ENCODE data around the gene MRPS6.

Gene MRPS6

GRCh38 chr21:34131586-34131985 lies 58.2 kb downstream of the MRPS6 start:
- peaks cover 53% of the 10 kb centered on the region for H3K79me2 ChIP-seq (ENCODE audit: low read length)
- no peaks in the 10 kb centered on the region for H3K9me3 ChIP-seq (ENCODE audit: insufficient read depth, low read length)
- H3K27me3 ChIP-seq (ENCODE audit: low read depth, low read length): no peaks in the 10 kb centered on the region
- H3K4me3 ChIP-seq (ENCODE audit: low read length): no peak overlapping the region
- H4K20me1 ChIP-seq (ENCODE audit: insufficient read depth, low read length): peaks cover 9% of the 10 kb centered on the region; the same call in 1 of the 2 replicates
- H3K27ac ChIP-seq (ENCODE audit: low read length): no peak overlapping the region
- H3K36me3 ChIP-seq (replicated peaks; ENCODE audit: low read depth, low read length): peaks cover 15% of the 10 kb centered on the region
- H2AFZ ChIP-seq (ENCODE audit: low read depth, low read length): no peak overlapping the region
- no peak overlapping the region for H3K9ac ChIP-seq (ENCODE audit: low read length)
- no peak overlapping the region for H3K4me2 ChIP-seq (ENCODE audit: low read length)
- TF ChIP-seq, protein P1, sequence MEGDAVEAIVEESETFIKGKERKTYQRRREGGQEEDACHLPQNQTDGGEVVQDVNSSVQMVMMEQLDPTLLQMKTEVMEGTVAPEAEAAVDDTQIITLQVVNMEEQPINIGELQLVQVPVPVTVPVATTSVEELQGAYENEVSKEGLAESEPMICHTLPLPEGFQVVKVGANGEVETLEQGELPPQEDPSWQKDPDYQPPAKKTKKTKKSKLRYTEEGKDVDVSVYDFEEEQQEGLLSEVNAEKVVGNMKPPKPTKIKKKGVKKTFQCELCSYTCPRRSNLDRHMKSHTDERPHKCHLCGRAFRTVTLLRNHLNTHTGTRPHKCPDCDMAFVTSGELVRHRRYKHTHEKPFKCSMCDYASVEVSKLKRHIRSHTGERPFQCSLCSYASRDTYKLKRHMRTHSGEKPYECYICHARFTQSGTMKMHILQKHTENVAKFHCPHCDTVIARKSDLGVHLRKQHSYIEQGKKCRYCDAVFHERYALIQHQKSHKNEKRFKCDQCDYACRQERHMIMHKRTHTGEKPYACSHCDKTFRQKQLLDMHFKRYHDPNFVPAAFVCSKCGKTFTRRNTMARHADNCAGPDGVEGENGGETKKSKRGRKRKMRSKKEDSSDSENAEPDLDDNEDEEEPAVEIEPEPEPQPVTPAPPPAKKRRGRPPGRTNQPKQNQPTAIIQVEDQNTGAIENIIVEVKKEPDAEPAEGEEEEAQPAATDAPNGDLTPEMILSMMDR (IDR thresholded peaks at IDR 0.05; ENCODE audit: low read depth, low read length): no peak
- TF ChIP-seq EZH2phosphoT487 (IDR thresholded peaks at IDR 0.05; ENCODE audit: low read depth): no peak
- H3K4me1 ChIP-seq (ENCODE audit: low read length): peaks cover 7% of the 10 kb centered on the region; the same call in 1 of the 2 replicates

- Histone ChIP-seq H3K4me2 (ENCODE audit: low read length) (no peak overlapping the region), H3K4me1 (ENCODE audit: low read length) (peaks cover 7% of the 10 kb centered on the region; the same call in 1 of the 2 replicates), H3K27me3 (ENCODE audit: low read depth, low read length) (no peaks in the 10 kb centered on the region), H2AFZ (ENCODE audit: low read depth, low read length) (no peak overlapping the region), H3K27ac (ENCODE audit: low read length) (no peak overlapping the region), H3K9me3 (ENCODE audit: insufficient read depth, low read length) (no peaks in the 10 kb centered on the region), H3K79me2 (ENCODE audit: low read length) (peaks cover 53% of the 10 kb centered on the region), H3K36me3 (replicated peaks; ENCODE audit: low read depth, low read length) (peaks cover 20% of the 10 kb centered on the region), H3K4me3 (ENCODE audit: low read length) (no peak overlapping the region), H3K9ac (ENCODE audit: low read length) (no peak overlapping the region), H4K20me1 (ENCODE audit: insufficient read depth, low read length) (peaks cover 9% of the 10 kb centered on the region; the same call in 1 of the 2 replicates)
- TF ChIP-seq, protein P1 (IDR thresholded peaks at IDR 0.05; ENCODE audit: low read depth, low read length): no peak
- TF ChIP-seq EZH2phosphoT487 (IDR thresholded peaks at IDR 0.05; ENCODE audit: low read depth): no peak
These were observed 58.8 kb downstream of the MRPS6 start for GRCh38 chr21:34132202-34132601.

DNA sequence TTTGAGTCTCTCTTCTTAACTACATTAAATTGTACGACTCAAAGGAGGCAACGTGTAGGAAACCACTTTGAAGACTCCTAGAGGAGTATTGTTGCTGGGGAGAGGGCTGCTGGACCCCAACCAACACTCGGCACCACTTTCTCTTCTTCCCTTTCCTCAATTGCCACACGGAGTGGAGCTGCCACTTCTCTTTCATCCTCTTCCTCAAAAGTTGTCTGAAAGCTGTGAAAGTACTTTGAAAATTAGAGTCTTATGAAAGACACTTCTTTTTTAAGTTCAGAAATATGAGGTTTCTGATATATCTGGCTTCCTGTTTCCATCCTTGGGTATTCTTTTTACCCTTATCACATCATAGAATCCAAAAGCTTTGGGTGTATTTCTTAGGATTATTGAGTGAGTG lies 59.5 kb downstream of the MRPS6 start:
- TF ChIP-seq EZH2phosphoT487 (IDR thresholded peaks at IDR 0.05; ENCODE audit: low read depth): no peak
- TF ChIP-seq, protein P1 (IDR thresholded peaks at IDR 0.05; ENCODE audit: low read depth, low read length): no peak
- no peaks in the 10 kb centered on the region for H3K27me3 ChIP-seq (ENCODE audit: low read depth, low read length)
- H3K79me2 ChIP-seq (ENCODE audit: low read length): peaks cover 57% of the 10 kb centered on the region
- no peak overlapping the region for H3K4me3 ChIP-seq (ENCODE audit: low read length)
- H4K20me1 ChIP-seq (ENCODE audit: insufficient read depth, low read length): peaks cover 9% of the 10 kb centered on the region; the same call in 1 of the 2 replicates
- peaks cover 25% of the 10 kb centered on the region for H3K36me3 ChIP-seq (replicated peaks; ENCODE audit: low read depth, low read length)
- no peak overlapping the region for H3K27ac ChIP-seq (ENCODE audit: low read length)
- H3K4me1 ChIP-seq (ENCODE audit: low read length): peaks cover 7% of the 10 kb centered on the region; the same call in 1 of the 2 replicates
- H3K4me2 ChIP-seq (ENCODE audit: low read length): no peak overlapping the region
- no peak overlapping the region for H2AFZ ChIP-seq (ENCODE audit: low read depth, low read length)
- no peaks in the 10 kb centered on the region for H3K9me3 ChIP-seq (ENCODE audit: insufficient read depth, low read length)
- no peak overlapping the region for H3K9ac ChIP-seq (ENCODE audit: low read length)

DNA sequence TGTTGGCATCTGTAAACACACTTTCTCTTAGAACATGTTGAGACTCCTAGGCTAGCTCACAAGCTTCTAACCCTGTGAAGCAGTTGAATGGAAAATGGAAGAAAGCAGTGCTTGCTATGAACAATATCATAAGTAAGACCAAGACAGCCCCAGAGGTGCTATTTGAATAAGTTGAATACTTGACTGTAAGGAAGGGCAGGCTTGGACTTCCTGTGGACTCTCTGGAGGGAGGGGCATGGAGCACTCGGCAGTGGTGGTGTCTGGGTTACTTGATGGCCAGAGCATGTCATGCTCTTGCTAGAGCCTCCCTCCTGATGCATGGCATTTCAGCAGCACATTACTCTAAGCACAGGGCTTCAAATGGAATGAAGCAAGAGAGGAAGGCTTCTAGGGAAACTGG lies 60.0 kb downstream of the MRPS6 start:
- Histone ChIP-seq H3K9me3 (ENCODE audit: insufficient read depth, low read length) (no peaks in the 10 kb centered on the region), H3K9ac (ENCODE audit: low read length) (no peak overlapping the region), H3K27ac (ENCODE audit: low read length) (no peak overlapping the region), H2AFZ (ENCODE audit: low read depth, low read length) (no peak overlapping the region), H4K20me1 (ENCODE audit: insufficient read depth, low read length) (peaks cover 9% of the 10 kb centered on the region; the same call in 1 of the 2 replicates), H3K79me2 (ENCODE audit: low read length) (peaks cover 57% of the 10 kb centered on the region), H3K4me3 (ENCODE audit: low read length) (no peak overlapping the region), H3K4me2 (ENCODE audit: low read length) (no peak overlapping the region), H3K4me1 (ENCODE audit: low read length) (peaks cover 7% of the 10 kb centered on the region; the same call in 1 of the 2 replicates), H3K27me3 (ENCODE audit: low read depth, low read length) (no peaks in the 10 kb centered on the region), H3K36me3 (replicated peaks; ENCODE audit: low read depth, low read length) (peaks cover 25% of the 10 kb centered on the region)
- TF ChIP-seq, protein P1 (IDR thresholded peaks at IDR 0.05; ENCODE audit: low read depth, low read length): no peak
- no peak for TF ChIP-seq EZH2phosphoT487 (IDR thresholded peaks at IDR 0.05; ENCODE audit: low read depth)
